GM21619 (cell line): ENCODE measurements around the gene FAM120C.

Source experiments
- ATAC-seq: cut with Tn5 transposase; IDR thresholded peaks from one replicate; pipeline ENCODE4 v1.9.1; 2021; ENCODE audit not compliant: unreplicated experiment

The FAM120C gene, protein sequence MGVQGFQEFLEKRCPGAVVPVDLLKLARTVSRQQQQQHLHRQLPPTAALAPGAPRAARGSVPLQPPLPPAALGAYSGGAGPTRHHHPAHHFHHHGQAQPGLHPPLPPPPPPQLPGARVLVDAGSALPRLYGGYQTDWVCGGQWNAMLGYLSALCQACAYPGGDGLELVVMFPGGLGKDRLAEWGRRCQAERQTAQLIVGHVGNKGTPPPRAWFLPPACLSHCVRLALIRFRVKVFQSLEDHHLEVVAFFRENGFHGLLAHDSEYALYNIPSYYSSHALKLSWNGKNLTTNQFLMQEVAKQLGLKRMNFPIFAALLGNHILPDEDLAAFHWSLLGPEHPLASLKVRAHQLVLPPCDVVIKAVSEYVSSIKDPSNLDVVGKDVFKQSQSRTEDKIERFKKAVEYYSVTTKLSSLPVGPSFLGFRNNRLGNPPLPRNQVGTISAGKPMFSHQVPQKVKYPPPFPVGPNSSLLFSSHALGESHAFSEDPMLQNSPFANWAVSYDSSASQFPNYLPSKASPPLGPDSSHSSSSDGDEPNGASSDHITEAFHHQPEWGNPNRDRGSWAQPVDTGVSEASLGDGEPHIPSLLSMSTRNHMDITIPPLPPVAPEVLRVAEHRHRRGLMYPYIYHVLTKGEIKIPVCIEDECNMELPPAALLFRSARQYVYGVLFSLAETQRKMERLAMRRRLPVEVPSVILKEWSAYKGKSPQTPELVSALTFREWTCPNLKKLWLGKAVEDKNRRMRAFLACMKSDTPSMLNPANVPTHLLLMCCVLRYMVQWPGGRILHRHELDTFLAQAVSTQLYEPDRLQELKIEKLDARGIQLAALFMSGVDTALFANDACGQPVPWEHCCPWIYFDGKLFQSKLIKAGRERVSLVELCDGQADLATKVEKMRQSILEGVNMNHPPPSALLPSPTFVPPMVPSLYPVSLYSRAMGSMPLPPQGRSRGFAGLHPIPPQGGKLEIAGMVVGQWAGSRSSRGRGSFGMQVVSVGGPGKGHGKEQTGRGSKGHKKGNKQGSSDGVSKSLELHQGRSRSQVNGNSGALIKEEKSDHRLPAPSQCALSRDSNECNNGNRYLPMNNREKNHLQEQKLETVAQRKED

GRCh38 chrX:54182864-54183613 is at the start of gene FAM120C:
Gene FAM120C (minus strand): TSS chrX:54183254. CDS start chrX:54183198, 56 bp downstream.
- peak; percentile 36 for ATAC-seq

DNA sequence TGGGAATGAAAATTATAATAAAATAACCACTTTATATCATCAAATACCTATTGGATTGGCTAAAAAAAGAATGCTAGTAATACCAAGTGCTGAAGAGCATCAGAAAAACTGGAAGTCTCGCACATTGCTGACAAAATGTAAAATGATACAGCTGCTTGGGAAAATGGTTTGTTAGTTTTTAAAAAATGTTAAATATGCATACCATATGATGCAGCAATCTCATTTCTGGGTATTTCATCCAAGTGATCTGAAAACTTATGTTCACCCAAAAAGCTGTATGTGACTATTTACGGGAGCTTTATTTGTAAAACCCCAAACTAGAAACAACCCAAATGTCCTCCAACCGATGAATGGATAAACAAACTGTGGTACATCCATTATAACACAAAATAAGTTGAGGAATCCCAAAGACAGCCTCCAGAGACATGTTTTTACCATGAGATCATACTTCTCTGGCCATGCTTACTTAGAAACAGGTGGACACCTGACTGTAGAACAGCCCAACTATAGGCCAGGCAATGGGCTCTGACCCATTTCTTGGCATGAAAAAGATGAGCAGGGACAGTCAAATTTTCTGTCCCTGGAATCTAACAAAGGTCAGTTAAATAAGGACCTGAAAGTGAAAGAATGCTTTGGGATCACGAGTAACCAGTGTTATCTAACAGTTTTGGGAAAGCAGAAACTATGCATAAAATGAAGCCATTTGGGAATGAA is 47.5 kb upstream of the FAM120C start:
- no peak for ATAC-seq

GRCh38 chrX:54223581-54223980 is 40.5 kb upstream of the FAM120C start:
- no peak for ATAC-seq

- no peak for ATAC-seq
These were observed 30.5 kb upstream of the FAM120C start for GRCh38 chrX:54213603-54214002.

DNA sequence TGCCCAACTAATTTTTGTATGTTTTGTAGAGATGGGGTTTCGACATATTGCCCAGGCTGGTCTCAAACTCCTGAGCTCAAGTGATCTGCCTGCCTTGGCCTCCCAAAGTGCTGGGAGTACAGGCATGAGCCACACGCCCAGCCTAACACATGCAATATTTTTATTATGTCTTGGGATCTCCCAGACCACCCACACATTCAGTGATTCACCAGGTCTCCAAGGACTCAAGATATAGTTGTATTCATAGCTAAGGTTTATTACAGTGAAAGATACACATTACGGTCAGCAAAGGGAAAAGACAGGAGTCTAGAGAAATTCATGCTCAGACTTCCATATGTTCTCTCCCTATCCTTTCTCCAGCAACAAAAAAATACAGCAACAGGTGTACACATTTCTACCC is 25.5 kb upstream of the FAM120C start:
- no peak for ATAC-seq

- no peak for ATAC-seq
These were observed 15.2 kb upstream of the FAM120C start for GRCh38 chrX:54198262-54198661.

- no peak for ATAC-seq
These were observed 12.0 kb upstream of the FAM120C start for GRCh38 chrX:54194982-54195588.

DNA sequence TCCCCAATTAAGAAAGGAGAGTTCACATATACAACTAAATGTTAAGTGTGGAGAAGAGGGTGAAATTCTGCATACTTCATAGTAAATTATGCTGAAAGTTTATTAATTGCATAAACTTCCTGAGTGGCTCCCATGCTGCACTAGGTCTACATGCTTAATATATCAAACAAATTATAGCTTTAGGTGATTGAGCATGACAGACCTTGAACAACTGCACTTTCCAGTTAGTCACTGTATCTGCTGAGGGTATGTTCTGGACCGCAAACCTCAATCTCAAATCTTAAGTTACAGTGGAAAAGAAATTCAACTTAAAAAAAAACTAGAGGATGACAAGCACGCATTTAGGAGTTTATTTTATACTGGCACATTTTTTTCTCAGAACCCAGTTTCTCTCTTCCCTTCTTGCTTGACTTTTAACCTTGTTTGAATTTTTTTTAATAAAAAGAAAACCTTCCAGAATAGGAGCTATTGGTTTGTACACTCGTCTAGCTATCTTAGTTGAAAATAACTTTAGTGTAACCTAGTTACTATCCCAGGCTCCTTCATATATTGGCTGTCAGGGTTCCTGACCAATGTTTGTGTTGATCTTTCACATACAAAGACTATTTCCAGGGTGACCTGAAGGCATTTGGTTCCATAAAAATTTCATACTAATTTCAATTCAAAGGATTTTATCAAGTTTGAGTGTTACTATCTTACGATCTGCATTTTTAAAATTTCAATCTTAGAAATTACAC is 10.2 kb upstream of the FAM120C start:
- ATAC-seq: no peak

DNA sequence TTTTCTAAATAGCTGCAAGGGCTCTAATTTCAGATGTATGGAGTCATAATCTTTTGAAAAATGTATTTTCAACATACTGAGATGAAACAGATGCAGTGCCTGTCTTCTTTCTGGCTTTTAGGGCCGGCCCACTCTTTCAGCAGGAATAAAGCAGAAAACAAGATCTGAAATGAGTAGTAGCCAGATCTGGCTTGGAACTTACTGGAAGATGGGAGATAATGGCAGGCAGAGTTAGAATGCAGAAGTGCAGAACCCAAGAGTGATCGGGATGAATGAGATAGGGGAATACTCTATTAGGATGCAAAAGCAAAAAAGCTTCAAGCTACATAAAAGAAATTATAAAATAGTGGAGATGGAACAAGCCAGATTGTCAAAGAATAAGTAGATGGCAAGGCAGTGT is 1.4 kb upstream of the FAM120C start:
- no peak for ATAC-seq

GRCh38 chrX:54182194-54182863 is 725 bp downstream of the FAM120C start:
- peak; percentile 50 for ATAC-seq

DNA sequence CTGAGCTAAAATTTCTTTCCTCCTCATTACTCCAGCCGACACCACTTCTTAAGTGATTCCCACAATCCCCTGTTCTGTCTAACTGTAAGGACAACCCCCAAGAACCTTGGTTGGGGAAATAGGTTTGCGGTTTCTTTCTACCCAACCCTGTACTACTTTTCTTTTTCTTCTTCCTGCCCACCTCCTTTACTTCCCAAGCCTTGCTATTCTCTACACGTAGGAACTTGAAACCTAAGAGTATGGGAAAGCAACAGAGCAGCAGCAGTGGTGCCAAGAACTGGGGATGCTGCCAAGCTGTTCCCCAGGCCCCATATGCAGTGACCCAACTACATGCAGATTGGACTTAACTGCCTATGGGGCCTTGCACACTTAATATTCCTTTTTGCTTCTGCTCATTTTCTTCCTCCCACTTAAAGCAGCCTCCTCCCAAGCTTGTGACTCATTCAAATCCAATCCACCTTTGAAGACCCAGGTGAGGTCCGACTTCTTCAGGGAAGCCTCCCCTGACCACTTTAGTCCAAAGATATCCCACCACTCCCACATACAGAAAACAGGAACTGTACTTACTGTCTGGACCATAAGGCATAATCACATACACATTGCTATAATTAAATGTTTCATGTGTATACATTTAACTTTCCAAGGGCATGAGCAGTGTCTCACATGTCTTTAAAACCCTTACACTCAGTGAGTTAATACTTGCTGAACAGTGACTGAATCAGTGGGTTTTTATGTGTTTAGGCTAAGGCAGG is 1.7 kb downstream of the FAM120C start:
- no peak for ATAC-seq

GRCh38 chrX:54180403-54180802 is 2.7 kb downstream of the FAM120C start:
- ATAC-seq: no peak

DNA sequence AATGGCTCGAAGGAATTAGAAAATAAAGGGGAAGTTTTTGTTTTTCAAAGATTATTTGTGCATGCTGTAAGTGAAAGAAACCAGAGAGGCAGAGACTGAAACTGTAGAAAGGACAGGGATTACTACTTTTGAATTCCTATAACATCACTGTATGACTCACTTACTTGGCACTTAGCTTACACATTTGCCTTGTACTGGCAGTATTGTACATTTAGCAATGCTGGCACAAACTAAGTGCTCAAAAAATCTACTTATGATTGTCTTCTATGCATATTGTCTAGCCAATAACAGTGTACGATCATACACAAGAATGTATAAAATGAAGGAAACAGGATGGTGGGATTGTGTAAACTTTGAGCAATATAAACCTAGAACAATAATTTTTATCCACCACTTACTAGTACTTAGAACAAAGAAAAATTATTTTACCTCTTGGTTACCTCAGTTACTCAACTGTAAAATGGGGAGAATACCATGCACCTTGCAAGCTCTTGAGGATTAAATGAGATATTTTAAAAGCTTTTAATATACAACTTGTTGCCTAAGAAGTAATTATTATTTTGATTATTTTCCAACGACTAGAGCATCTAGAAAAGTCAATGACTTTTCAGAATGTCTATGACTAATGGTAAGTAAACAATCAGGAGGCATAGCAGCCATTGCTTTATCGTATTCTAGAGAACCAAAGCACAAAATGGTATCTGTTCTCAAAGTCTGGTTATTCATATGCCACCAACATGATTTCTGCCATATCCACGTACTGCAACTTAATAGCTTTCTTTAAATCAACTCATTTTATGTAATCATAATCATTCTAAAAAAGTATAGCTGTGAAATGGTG is 4.7 kb downstream of the FAM120C start:
- ATAC-seq: no peak

- ATAC-seq: no peak
These were observed 5.7 kb downstream of the FAM120C start for GRCh38 chrX:54177306-54177705.

DNA sequence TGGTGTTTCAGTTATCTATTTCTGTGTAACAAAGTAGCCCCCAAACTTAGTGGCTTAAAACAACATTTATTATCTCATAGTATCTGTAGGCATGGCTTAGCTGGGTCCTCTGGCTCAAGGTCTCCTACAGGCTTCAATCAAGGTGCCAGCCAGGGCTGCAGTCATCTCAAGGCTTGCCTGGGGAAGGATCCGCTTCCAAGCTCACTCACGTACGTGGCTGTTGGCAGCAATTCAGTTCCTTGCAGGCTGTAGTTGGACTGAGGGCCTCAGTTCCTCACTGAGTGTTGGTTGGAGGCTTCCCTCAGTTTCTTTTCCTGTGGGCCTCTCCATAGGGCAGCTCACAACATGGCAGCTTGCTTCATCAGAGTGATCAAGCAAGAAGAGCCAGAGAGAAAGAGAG is 9.3 kb downstream of the FAM120C start:
- no peak for ATAC-seq

GRCh38 chrX:54172455-54172854 is 10.6 kb downstream of the FAM120C start:
- no peak for ATAC-seq
